Neural progenitor cell (in vitro differentiated cells): ENCODE data around the gene GPR183. TPM values are rescaled to one million over a fixed set of nuclear protein-coding genes. Genes with fewer than 3 reads are reported as not detected.

Experiments used
- DNase-seq: peaks from one replicate; pipeline ENCODE4 v3.0.0-alpha.2; 2016; ENCODE audit warnings: low spot score
- H2AFZ ChIP-seq: fragments of 200-600 bp; sonication (generic); replicated peaks from 2 replicates; pipeline ENCODE4 v1.6.1; 2016; ENCODE audit warnings: antibody characterized with exemption
- H3F3A ChIP-seq: fragments of 200-600 bp; sonication (generic); 2 replicates; pipeline ENCODE4 v1.6.1; 2016; ENCODE audit warnings: antibody characterized with exemption, low read depth
- H3K27ac ChIP-seq: fragments of 200-600 bp; sonication (generic); 2 replicates; pipeline ENCODE4 v1.5.1; 2016; ENCODE audit warnings: mild to moderate bottlenecking
- H3K27me3 ChIP-seq: fragments of 200-600 bp; sonication (generic); 2 replicates; pipeline ENCODE4 v1.6.1; 2016; ENCODE audit warnings: mild to moderate bottlenecking, moderate library complexity
- H3K36me3 ChIP-seq: fragments of 200-600 bp; sonication (generic); 2 replicates; pipeline ENCODE4 v1.5.1; 2016
- H3K4me1 ChIP-seq: fragments of 200-600 bp; sonication (generic); 2 replicates; pipeline ENCODE4 v1.6.1; 2016; ENCODE audit warnings: mixed run types
- H3K4me2 ChIP-seq: fragments of 200-600 bp; sonication (generic); 2 replicates; pipeline ENCODE4 v1.6.1; 2016
- H3K4me3 ChIP-seq: fragments of 200-600 bp; sonication (generic); 2 replicates; pipeline ENCODE4 v1.5.1; 2016
- H3K79me2 ChIP-seq: fragments of 200-600 bp; sonication (generic); 2 replicates; pipeline ENCODE4 v1.6.1; 2016; ENCODE audit warnings: low read depth
- H3K9ac ChIP-seq: fragments of 200-600 bp; sonication (generic); 2 replicates; pipeline ENCODE4 v1.6.1; 2016
- H3K9me3 ChIP-seq: fragments of 200-600 bp; sonication (generic); 2 replicates; pipeline ENCODE4 v1.5.1; 2016; ENCODE audit warnings: low read depth
- H4K20me1 ChIP-seq: fragments of 200-600 bp; sonication (generic); 2 replicates; pipeline ENCODE4 v1.6.1; 2016; ENCODE audit warnings: low read depth
- H3K27ac Mint-ChIP-seq: 3 replicates; pipeline ENCODE4 v1.8.0; 2021; ENCODE audit warnings: mixed read lengths
- H3K27me3 Mint-ChIP-seq: 2 replicates; pipeline ENCODE4 v1.8.0; 2022; ENCODE audit warnings: low read depth, mild to moderate bottlenecking, inconsistent platforms, moderate library complexity, mixed read lengths; ENCODE audit not compliant: insufficient read depth
- H3K36me3 Mint-ChIP-seq: 3 replicates; pipeline ENCODE4 v1.8.0; 2021; ENCODE audit warnings: mixed read lengths
- H3K4me1 Mint-ChIP-seq: 3 replicates; pipeline ENCODE4 v1.8.0; 2021; ENCODE audit warnings: mixed read lengths
- H3K4me3 Mint-ChIP-seq: 3 replicates; pipeline ENCODE4 v1.8.0; 2021; ENCODE audit warnings: mild to moderate bottlenecking, moderate library complexity, mixed read lengths
- H3K9me3 Mint-ChIP-seq: 3 replicates; pipeline ENCODE4 v1.8.0; 2020; ENCODE audit warnings: mixed read lengths
- CTCF ChIP-seq: fragments of 200-600 bp; sonication (generic); IDR thresholded peaks from 2 replicates; pipeline ENCODE4 v1.5.1; 2017; ENCODE audit warnings: antibody characterized with exemption, mild to moderate bottlenecking
- EZH2 ChIP-seq: fragments of 200-600 bp; sonication (generic); IDR thresholded peaks from 2 replicates; pipeline ENCODE4 v1.6.1; 2017; ENCODE audit warnings: antibody characterized with exemption, mild to moderate bottlenecking, moderate library complexity
- EZH2phosphoT487 ChIP-seq: fragments of 200-600 bp; sonication (generic); IDR thresholded peaks from 2 replicates; pipeline ENCODE4 v1.6.1; 2017; ENCODE audit warnings: antibody characterized with exemption
- total RNA-seq: library from RNA; depleted of rRNA; stranded (reverse); fragments of >200 nt; gene quantifications from 2 replicates; pipeline ENCODE4 v1.2.3, GENCODE V29; 2015; ENCODE audit warnings: low replicate concordance

The GPR183 gene
- total RNA-seq, 1 donor from 2014 or later, result not detected

- H3K36me3 ChIP-seq, result no peaks in the 10 kb centered on the region
- H3K27ac Mint-ChIP-seq, result no peak overlapping the region
- H3K4me1 Mint-ChIP-seq, result peaks cover 11% of the 10 kb centered on the region
- no peak for DNase-seq
- H3K27me3 ChIP-seq, result no peaks in the 10 kb centered on the region
- no peaks in the 10 kb centered on the region for H3K9me3 Mint-ChIP-seq
- H3K79me2 ChIP-seq, result no peaks in the 10 kb centered on the region
- peaks cover 2% of the 10 kb centered on the region for H3K27me3 Mint-ChIP-seq
- no peak overlapping the region for H3K4me3 ChIP-seq
- no peak overlapping the region for H3K4me3 Mint-ChIP-seq
- H3K36me3 Mint-ChIP-seq, result peaks cover 10% of the 10 kb centered on the region
- no peak overlapping the region for H3K27ac ChIP-seq
- no peaks in the 10 kb centered on the region for H3K9me3 ChIP-seq
- H4K20me1 ChIP-seq, result peaks cover 25% of the 10 kb centered on the region
- no peak overlapping the region for H3K9ac ChIP-seq
- no peak for TF ChIP-seq EZH2
- no peak for TF ChIP-seq CTCF
- no peak for TF ChIP-seq EZH2phosphoT487
- H2AFZ ChIP-seq, result no peak overlapping the region
- peaks cover 12% of the 10 kb centered on the region for H3F3A ChIP-seq
- peaks cover 24% of the 10 kb centered on the region for H3K4me1 ChIP-seq
- no peak overlapping the region for H3K4me2 ChIP-seq
These were observed 28.4 kb downstream of the GPR183 start for GRCh38 chr13:99278843-99279242.

- H3F3A ChIP-seq, result peaks cover 12% of the 10 kb centered on the region
- DNase-seq, result no peak
- H3K9me3 ChIP-seq, result no peaks in the 10 kb centered on the region
- H4K20me1 ChIP-seq, result peaks cover 25% of the 10 kb centered on the region
- no peak overlapping the region for H3K4me2 ChIP-seq
- no peaks in the 10 kb centered on the region for H3K79me2 ChIP-seq
- no peak overlapping the region for H3K27ac ChIP-seq
- Mint-ChIP-seq H3K4me1 (peaks cover 11% of the 10 kb centered on the region), H3K4me3 (no peak overlapping the region), H3K27me3 (peaks cover 2% of the 10 kb centered on the region), H3K27ac (no peak overlapping the region), H3K36me3 (peaks cover 10% of the 10 kb centered on the region), H3K9me3 (no peaks in the 10 kb centered on the region)
- no peak overlapping the region for H2AFZ ChIP-seq
- TF ChIP-seq CTCF (no peak), EZH2phosphoT487 (no peak), EZH2 (no peak)
- H3K9ac ChIP-seq, result no peak overlapping the region
- H3K4me1 ChIP-seq, result peaks cover 24% of the 10 kb centered on the region
- no peaks in the 10 kb centered on the region for H3K36me3 ChIP-seq
- H3K4me3 ChIP-seq, result no peak overlapping the region
- H3K27me3 ChIP-seq, result no peaks in the 10 kb centered on the region
These were observed 29.0 kb downstream of the GPR183 start for GRCh38 chr13:99278200-99278599.

DNA sequence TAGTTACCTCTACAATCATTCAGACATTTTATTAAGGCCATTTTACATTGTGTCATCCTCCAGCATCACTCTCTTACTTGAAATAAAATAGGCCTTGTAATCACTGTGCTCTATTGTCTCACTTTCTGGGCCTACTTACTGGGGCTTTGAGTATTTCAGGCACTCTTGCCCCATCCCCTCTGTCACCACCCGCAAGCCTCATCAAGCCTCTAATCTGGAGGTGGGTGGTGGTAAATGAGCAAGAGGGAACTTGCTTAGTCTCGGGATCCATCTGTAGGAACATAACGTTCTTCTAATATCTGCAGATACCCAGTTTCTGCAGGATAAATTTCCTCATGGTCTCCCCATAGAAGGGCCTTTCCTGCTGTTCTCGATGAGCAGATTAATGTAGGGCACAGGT is 29.6 kb downstream of the GPR183 start:
- no peak for DNase-seq
- TF ChIP-seq EZH2phosphoT487 (no peak), CTCF (no peak), EZH2 (no peak)
- Histone ChIP-seq H3K4me2 (no peak overlapping the region), H4K20me1 (peaks cover 25% of the 10 kb centered on the region), H3K27ac (no peak overlapping the region), H3K4me1 (peaks cover 24% of the 10 kb centered on the region), H3F3A (peaks cover 12% of the 10 kb centered on the region), H3K79me2 (no peaks in the 10 kb centered on the region), H3K9ac (no peak overlapping the region), H3K36me3 (no peaks in the 10 kb centered on the region), H3K9me3 (no peaks in the 10 kb centered on the region), H2AFZ (no peak overlapping the region), H3K27me3 (no peaks in the 10 kb centered on the region), H3K4me3 (no peak overlapping the region)
- Mint-ChIP-seq H3K27ac (peak overlapping the region; percentile 76), H3K27me3 (peaks cover 2% of the 10 kb centered on the region), H3K9me3 (no peaks in the 10 kb centered on the region), H3K36me3 (peaks cover 14% of the 10 kb centered on the region), H3K4me3 (no peak overlapping the region), H3K4me1 (peaks cover 11% of the 10 kb centered on the region)
